ENCODE measurements around the gene ANKH. TPM values are rescaled to one million over a fixed set of nuclear protein-coding genes. Genes with fewer than 3 reads are reported as not detected.

ANKH gene
- total and polyA plus RNA-seq, 2 of the 13 experiments (the other 11 are each of a cell fraction or from before 2014, with no cell fraction given), result 25.0 to 36.0 TPM

DNA sequence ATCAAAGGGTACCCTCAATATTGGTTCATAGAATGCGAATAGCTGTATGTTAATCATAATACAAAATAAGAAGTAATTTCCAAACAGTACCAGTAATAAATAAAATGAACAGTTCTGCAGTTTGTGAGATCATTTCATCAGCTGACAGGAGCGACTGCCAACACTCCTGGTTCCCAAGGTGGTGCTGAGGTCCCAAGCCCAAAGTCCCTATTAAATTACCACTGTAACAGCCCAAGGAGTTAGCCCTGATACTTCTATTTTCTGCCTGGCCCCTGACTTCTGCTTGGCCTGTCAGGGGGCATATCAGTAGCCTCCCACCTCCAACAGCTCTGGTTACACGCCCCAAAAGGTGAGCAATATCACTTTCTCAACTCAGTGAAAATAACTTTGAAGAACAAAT, 47.1 kb downstream of the ANKH start:
- ATAC-seq (no peak), DNase-seq (ENCODE audit: low spot score) (no peak), FAIRE-seq (no peak)
- H3K27me3 ChIP-seq (ENCODE audit: control insufficient read depth in 1 of 2, insufficient read depth in 2 of 2, low read length in 2 of 2), result no peaks in the 10 kb centered on the region
- intact Hi-C loops (cut with micrococcal nuclease; ENCODE audit: unreplicated experiment) (no loop called here), in situ Hi-C loops (cut with HindIII; ENCODE audit: extremely low pct_ligation_motif_present, low pct_unique_long_range_greater_than_20kb) (no loop called here)
- TF ChIP-seq ZNF30 (CRISPR knock-in tag; IDR thresholded peaks at IDR 0.05) (no peak), JARID2 (CRISPR knock-in tag; IDR thresholded peaks at IDR 0.05; ENCODE audit: insufficient replicate concordance) (no peak), GTF2F1 (IDR thresholded peaks at IDR 0.05; ENCODE audit: low read length) (no peak)
- TF ChIP-seq, protein P1, sequence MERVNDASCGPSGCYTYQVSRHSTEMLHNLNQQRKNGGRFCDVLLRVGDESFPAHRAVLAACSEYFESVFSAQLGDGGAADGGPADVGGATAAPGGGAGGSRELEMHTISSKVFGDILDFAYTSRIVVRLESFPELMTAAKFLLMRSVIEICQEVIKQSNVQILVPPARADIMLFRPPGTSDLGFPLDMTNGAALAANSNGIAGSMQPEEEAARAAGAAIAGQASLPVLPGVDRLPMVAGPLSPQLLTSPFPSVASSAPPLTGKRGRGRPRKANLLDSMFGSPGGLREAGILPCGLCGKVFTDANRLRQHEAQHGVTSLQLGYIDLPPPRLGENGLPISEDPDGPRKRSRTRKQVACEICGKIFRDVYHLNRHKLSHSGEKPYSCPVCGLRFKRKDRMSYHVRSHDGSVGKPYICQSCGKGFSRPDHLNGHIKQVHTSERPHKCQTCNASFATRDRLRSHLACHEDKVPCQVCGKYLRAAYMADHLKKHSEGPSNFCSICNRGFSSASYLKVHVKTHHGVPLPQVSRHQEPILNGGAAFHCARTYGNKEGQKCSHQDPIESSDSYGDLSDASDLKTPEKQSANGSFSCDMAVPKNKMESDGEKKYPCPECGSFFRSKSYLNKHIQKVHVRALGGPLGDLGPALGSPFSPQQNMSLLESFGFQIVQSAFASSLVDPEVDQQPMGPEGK (CRISPR knock-in tag; IDR thresholded peaks at IDR 0.05), result no peak
- H2AFZ ChIP-seq (ENCODE audit: low read length), result no peak overlapping the region
- 96% methylated on average over 3 of the region's 3 CpGs for WGBS (ENCODE audit: low lambda C conversion rate)
- no peaks in the 10 kb centered on the region for H3K9me3 ChIP-seq (ENCODE audit: low read length)
- H3K4me1 ChIP-seq (ENCODE audit: insufficient read depth, low read length), result peaks cover 19% of the 10 kb centered on the region
- no peaks in the 10 kb centered on the region for H3K79me2 ChIP-seq (ENCODE audit: insufficient read depth, low read length)
- no peak overlapping the region for H3K4me3 ChIP-seq (replicated peaks in 1 of 3; ENCODE audit: insufficient read depth in 1 of 3, low read depth in 2 of 3, low read length in 3 of 3)
- BruUV-seq (replicated peaks), result no TSS peak
- H3K9ac ChIP-seq (ENCODE audit: insufficient read depth, low read depth, low read length), result no peak overlapping the region
- no peak overlapping the region for H3K27ac ChIP-seq (ENCODE audit: extremely low read length, insufficient read depth, low read length)
- H3K36me3 ChIP-seq (replicated peaks in 1 of 2; ENCODE audit: control insufficient read depth in 1 of 2, insufficient read depth in 2 of 2, low read length in 2 of 2), result no peaks in the 10 kb centered on the region
- POLR2A ChIA-PET, result no interaction called here
- no peak overlapping the region for H3K4me2 ChIP-seq (ENCODE audit: low read depth, low read length)
- CTCF ChIA-PET (ENCODE audit: low intra/inter-chr PET ratio, low total read pairs), result no interaction called here
- H4K20me1 ChIP-seq (ENCODE audit: insufficient read depth, low read length), result no peaks in the 10 kb centered on the region

DNA sequence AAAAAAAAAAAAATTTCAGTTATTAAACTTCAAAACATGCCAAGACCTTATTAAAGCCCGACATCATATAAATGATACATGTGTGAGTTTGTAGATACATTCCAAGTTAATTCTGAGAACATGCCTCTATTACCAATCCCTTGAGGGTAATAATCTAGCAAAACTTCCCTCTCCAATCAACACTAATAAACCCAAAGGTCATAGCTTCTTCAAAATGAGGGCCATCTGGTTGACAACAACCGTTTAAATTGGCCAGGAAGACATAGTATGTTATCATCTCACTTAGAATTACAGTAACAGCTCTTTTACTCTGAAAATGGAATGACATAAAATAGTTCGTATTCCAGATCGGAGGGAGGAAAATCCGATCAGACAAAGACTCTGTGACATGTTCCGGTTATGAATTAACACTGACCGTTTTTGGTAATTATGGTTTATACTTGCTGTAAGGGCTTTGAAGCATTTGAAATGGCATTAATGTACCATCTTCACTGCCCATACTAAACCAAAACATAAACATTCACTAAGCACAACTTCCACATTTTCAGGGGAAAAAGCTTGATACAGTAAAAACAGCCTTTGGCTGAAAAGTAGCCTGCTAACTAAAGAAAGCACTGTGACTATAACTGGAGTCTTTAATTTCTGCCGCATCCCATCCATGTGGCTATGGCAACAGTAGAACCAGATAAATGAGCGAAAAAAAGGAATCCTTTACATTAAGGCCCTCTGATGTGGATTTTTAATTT, 50.3 kb downstream of the ANKH start:
- no peaks in the 10 kb centered on the region for H3K79me2 ChIP-seq (ENCODE audit: insufficient read depth, low read length)
- no peak overlapping the region for H3K9ac ChIP-seq (ENCODE audit: insufficient read depth, low read depth, low read length)
- H4K20me1 ChIP-seq (ENCODE audit: insufficient read depth, low read length), result no peaks in the 10 kb centered on the region
- no peaks in the 10 kb centered on the region for H3K36me3 ChIP-seq (replicated peaks in 1 of 2; ENCODE audit: control insufficient read depth in 1 of 2, insufficient read depth in 2 of 2, low read length in 2 of 2)
- intact Hi-C loops (cut with micrococcal nuclease; ENCODE audit: unreplicated experiment) (no loop called here), in situ Hi-C loops (cut with HindIII; ENCODE audit: extremely low pct_ligation_motif_present, low pct_unique_long_range_greater_than_20kb) (no loop called here)
- H3K4me2 ChIP-seq (ENCODE audit: low read depth, low read length), result no peak overlapping the region
- H2AFZ ChIP-seq (ENCODE audit: low read length), result no peak overlapping the region
- FAIRE-seq, result no peak
- H3K4me3 ChIP-seq (replicated peaks in 1 of 3; ENCODE audit: insufficient read depth in 1 of 3, low read depth in 2 of 3, low read length in 3 of 3), result no peak overlapping the region
- ChIA-PET POLR2A (no interaction called here), CTCF (ENCODE audit: low intra/inter-chr PET ratio, low total read pairs) (no interaction called here)
- ATAC-seq, result no peak
- DNase-seq (ENCODE audit: low spot score), result no peak
- H3K27me3 ChIP-seq (ENCODE audit: control insufficient read depth in 1 of 2, insufficient read depth in 2 of 2, low read length in 2 of 2), result no peaks in the 10 kb centered on the region
- H3K9me3 ChIP-seq (ENCODE audit: low read length), result no peaks in the 10 kb centered on the region
- H3K27ac ChIP-seq (ENCODE audit: extremely low read length, insufficient read depth, low read length), result no peak overlapping the region
- WGBS (ENCODE audit: low lambda C conversion rate), result 98% methylated on average over 9 of the region's 9 CpGs
- no TSS peak for BruUV-seq (replicated peaks)
- H3K4me1 ChIP-seq (ENCODE audit: insufficient read depth, low read length), result peaks cover 17% of the 10 kb centered on the region
- TF ChIP-seq SALL1 (CRISPR knock-in tag; IDR thresholded peaks at IDR 0.05), result no peak
- no peak for TF ChIP-seq TCF7 (IDR thresholded peaks at IDR 0.05; ENCODE audit: low read depth)
- TF ChIP-seq SRF (IDR thresholded peaks at IDR 0.05; ENCODE audit: low read depth, low read length), result no peak
- no peak for TF ChIP-seq STAT5B (CRISPR knock-in tag; IDR thresholded peaks at IDR 0.05)
- no peak for TF ChIP-seq TRIM24 (CRISPR knock-in tag; IDR thresholded peaks at IDR 0.05)
- no peak for TF ChIP-seq DNMT3B (CRISPR knock-in tag; conservative IDR thresholded peaks at IDR 0.05)
- TF ChIP-seq ZFP62 (CRISPR knock-in tag; IDR thresholded peaks at IDR 0.05), result no peak
- no peak for TF ChIP-seq EZH2 (conservative IDR thresholded peaks at IDR 0.05; ENCODE audit: low read depth, low read length)
- TF ChIP-seq NCOA5 (CRISPR knock-in tag; IDR thresholded peaks at IDR 0.05), result no peak
- no peak for TF ChIP-seq SYNCRIP (IDR thresholded peaks at IDR 0.05; ENCODE audit: insufficient read depth, low read depth, low read length)
- no peak for TF ChIP-seq PHF8 (CRISPR knock-in tag; IDR thresholded peaks at IDR 0.05)
- no peak for TF ChIP-seq NCOA2 (CRISPR knock-in tag; IDR thresholded peaks at IDR 0.05)
- no peak for TF ChIP-seq ZNF510 (CRISPR knock-in tag; IDR thresholded peaks at IDR 0.05; ENCODE audit: low read depth)
- no peak for TF ChIP-seq ZZZ3 (CRISPR knock-in tag; IDR thresholded peaks at IDR 0.05; ENCODE audit: borderline replicate concordance)
